Stomach (tissue), 4 donors: ENCODE measurements around the gene TARM1.

Experiments used
- POLR2A ChIP-seq, 4 donors: fragments of 450-650 bp; IDR thresholded peaks; one replicate each; pipeline ENCODE4 v1.6.1; 2016; ENCODE audit warnings: antibody characterized with exemption in 4 of 4, control low read depth in 2 of 4, mild to moderate bottlenecking in 1 of 4, moderate library complexity in 1 of 4
- TF ChIP-seq, protein P1 (sequence below), 7 experiments: fragments of 450-650 bp in 4 of 7; fragments of 200-600 bp in 3 of 7; sonication (generic) in 3 of 7; IDR thresholded peaks; one replicate each; pipeline ENCODE4 v1.5.1; 2016 to 2019; ENCODE audit warnings: antibody characterized with exemption in 7 of 7, control low read depth in 2 of 7, mild to moderate bottlenecking in 1 of 7

DNA sequence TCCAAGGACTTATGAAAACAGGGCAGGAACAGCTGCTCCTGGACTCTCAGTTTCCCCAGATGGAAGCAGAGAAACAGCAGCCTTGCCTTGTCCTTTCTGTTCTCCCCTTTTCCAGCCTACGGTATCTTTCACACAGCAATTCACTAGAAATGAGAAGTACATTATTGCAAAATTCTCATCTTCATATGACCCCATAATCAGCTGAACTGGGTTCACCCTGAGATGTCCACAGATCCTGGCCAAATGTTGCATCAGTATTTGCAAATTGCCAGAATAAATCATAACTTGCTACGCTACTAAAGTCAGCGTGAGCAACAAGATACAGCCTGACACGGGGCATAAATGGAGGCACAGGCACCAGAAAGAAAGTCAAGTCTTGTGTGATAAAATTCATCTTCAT, 33.5 kb downstream of the TARM1 start:
- TF ChIP-seq POLR2A (IDR thresholded peaks at IDR 0.05): no peak
- TF ChIP-seq, protein P1, sequence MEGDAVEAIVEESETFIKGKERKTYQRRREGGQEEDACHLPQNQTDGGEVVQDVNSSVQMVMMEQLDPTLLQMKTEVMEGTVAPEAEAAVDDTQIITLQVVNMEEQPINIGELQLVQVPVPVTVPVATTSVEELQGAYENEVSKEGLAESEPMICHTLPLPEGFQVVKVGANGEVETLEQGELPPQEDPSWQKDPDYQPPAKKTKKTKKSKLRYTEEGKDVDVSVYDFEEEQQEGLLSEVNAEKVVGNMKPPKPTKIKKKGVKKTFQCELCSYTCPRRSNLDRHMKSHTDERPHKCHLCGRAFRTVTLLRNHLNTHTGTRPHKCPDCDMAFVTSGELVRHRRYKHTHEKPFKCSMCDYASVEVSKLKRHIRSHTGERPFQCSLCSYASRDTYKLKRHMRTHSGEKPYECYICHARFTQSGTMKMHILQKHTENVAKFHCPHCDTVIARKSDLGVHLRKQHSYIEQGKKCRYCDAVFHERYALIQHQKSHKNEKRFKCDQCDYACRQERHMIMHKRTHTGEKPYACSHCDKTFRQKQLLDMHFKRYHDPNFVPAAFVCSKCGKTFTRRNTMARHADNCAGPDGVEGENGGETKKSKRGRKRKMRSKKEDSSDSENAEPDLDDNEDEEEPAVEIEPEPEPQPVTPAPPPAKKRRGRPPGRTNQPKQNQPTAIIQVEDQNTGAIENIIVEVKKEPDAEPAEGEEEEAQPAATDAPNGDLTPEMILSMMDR (IDR thresholded peaks at IDR 0.05): no peak
